ENCODE measurements around the gene CNTN1. TPM values are rescaled to one million over a fixed set of nuclear protein-coding genes. Genes with fewer than 3 reads are reported as not detected.

CNTN1 gene
- total RNA-seq, 4 donors from 2014 or later: 44.2 to 65.6 (median 57.6) TPM

GRCh38 chr12:41089438-41089837, 397.2 kb downstream of the CNTN1 start:
- TF ChIP-seq POLR2AphosphoS5 (IDR thresholded peaks at IDR 0.05) (no peak), EP300 (IDR thresholded peaks at IDR 0.05) (no peak), POLR2A (IDR thresholded peaks at IDR 0.05; ENCODE audit: low read depth) (no peak), CTCF (IDR thresholded peaks at IDR 0.05) (no peak)
- WGBS: 80% methylated on average over 2 of the region's 2 CpGs
- no peaks in the 10 kb centered on the region for H3K4me1 ChIP-seq
- peaks cover 0 to 6% (median 2%) of the 10 kb centered on the region in 4 donors for H3K9me3 ChIP-seq
- no peak overlapping the region for H3K4me3 ChIP-seq
- H3K27me3 ChIP-seq: no peaks in the 10 kb centered on the region
- DNase-seq (ENCODE audit: extremely low spot score): no peak
- intact Hi-C loops (cut with DNase I): no loop called here
- H3K27ac ChIP-seq (replicated peaks in 1 of 4): no peak overlapping the region
- H3K36me3 ChIP-seq: no peaks in the 10 kb centered on the region

GRCh38 chr12:41092115-41092514, 399.9 kb downstream of the CNTN1 start:
- no peaks in the 10 kb centered on the region for H3K27me3 ChIP-seq
- no peak for DNase-seq (ENCODE audit: extremely low spot score)
- WGBS: 53% methylated on average over 1 of the region's 1 CpG
- intact Hi-C loops (cut with DNase I): no loop called here
- TF ChIP-seq POLR2A (IDR thresholded peaks at IDR 0.05; ENCODE audit: low read depth) (no peak), CTCF (IDR thresholded peaks at IDR 0.05) (no peak), EP300 (IDR thresholded peaks at IDR 0.05) (no peak), POLR2AphosphoS5 (IDR thresholded peaks at IDR 0.05) (no peak)
- no peaks in the 10 kb centered on the region for H3K36me3 ChIP-seq
- H3K4me3 ChIP-seq: no peak overlapping the region
- H3K27ac ChIP-seq (replicated peaks in 1 of 4): no peak overlapping the region
- peaks cover 0 to 6% (median 2%) of the 10 kb centered on the region in 4 donors for H3K9me3 ChIP-seq
- no peaks in the 10 kb centered on the region for H3K4me1 ChIP-seq

- H3K4me1 ChIP-seq: peaks cover 0 to 10% (median 3%) of the 10 kb centered on the region in 4 donors
- no peak for TF ChIP-seq POLR2A (IDR thresholded peaks at IDR 0.05; ENCODE audit: low read depth)
- TF ChIP-seq POLR2AphosphoS5 (IDR thresholded peaks at IDR 0.05): peak in 1 of 2 donors; percentile 40
- no peak overlapping the region for H3K27ac ChIP-seq (replicated peaks in 1 of 4)
- no peaks in the 10 kb centered on the region for H3K27me3 ChIP-seq
- H3K4me3 ChIP-seq: no peak overlapping the region
- intact Hi-C loops (cut with DNase I): no loop called here
- DNase-seq (ENCODE audit: extremely low spot score): no peak
- WGBS: 94% methylated on average over 1 of the region's 1 CpG
- no peaks in the 10 kb centered on the region for H3K36me3 ChIP-seq
- H3K9me3 ChIP-seq: peaks cover 0 to 6% (median 2%) of the 10 kb centered on the region in 4 donors
Measured at GRCh38 chr12:41096797-41097196, 404.6 kb downstream of the CNTN1 start.

- DNase-seq (ENCODE audit: extremely low spot score): no peak
- Histone ChIP-seq H3K36me3 (no peaks in the 10 kb centered on the region), H3K27me3 (no peaks in the 10 kb centered on the region), H3K4me3 (no peak overlapping the region), H3K9me3 (no peaks in the 10 kb centered on the region), H3K4me1 (peaks cover 0 to 22% (median 11%) of the 10 kb centered on the region in 4 donors), H3K27ac (replicated peaks in 1 of 4) (peak overlapping the region in 2 of 4 donors; percentile 11 to 20)
- no peak for TF ChIP-seq POLR2AphosphoS5 (IDR thresholded peaks at IDR 0.05)
- no peak for TF ChIP-seq CTCF (IDR thresholded peaks at IDR 0.05)
- no peak for TF ChIP-seq EP300 (IDR thresholded peaks at IDR 0.05)
- no peak for TF ChIP-seq POLR2A (IDR thresholded peaks at IDR 0.05; ENCODE audit: low read depth)
- 75% methylated on average over 1 of the region's 1 CpG for WGBS
- intact Hi-C loops (cut with DNase I): no loop called here
Measured at GRCh38 chr12:41100572-41100971, 408.3 kb downstream of the CNTN1 start.

GRCh38 chr12:41101806-41102205, 409.6 kb downstream of the CNTN1 start:
- Histone ChIP-seq H3K36me3 (no peaks in the 10 kb centered on the region), H3K9me3 (no peaks in the 10 kb centered on the region), H3K4me1 (peaks cover 0 to 22% (median 11%) of the 10 kb centered on the region in 4 donors), H3K27ac (replicated peaks in 1 of 4) (no peak overlapping the region), H3K27me3 (no peaks in the 10 kb centered on the region), H3K4me3 (no peak overlapping the region)
- DNase-seq (ENCODE audit: extremely low spot score): no peak
- intact Hi-C loops (cut with DNase I): no loop called here
- TF ChIP-seq POLR2A (IDR thresholded peaks at IDR 0.05; ENCODE audit: low read depth): no peak
- TF ChIP-seq CTCF (IDR thresholded peaks at IDR 0.05): no peak
- no peak for TF ChIP-seq EP300 (IDR thresholded peaks at IDR 0.05)
